CD4-positive, alpha-beta memory T cell (primary cell): ENCODE results near the gene CNTN5. TPM values are rescaled to one million over a fixed set of nuclear protein-coding genes. Genes with fewer than 3 reads are reported as not detected.
A peak's percentile ranks its signal among the peaks of the same experiment; 100 is the strongest.

Source experiments
- CTCF ChIA-PET: fragments of 350-600 bp; sonication (Branson Sonifier 250); formaldehyde crosslinking; loops from one replicate; lab custom pipeline; 2021; ENCODE audit warnings: inconsistent platforms; ENCODE audit not compliant: partially characterized antibody; lab: Charles Lee
- POLR2A ChIA-PET: fragments of 350-600 bp; sonication (Branson Sonifier 250); formaldehyde crosslinking; loops from one replicate; lab custom pipeline; 2021; ENCODE audit not compliant: partially characterized antibody; lab: Charles Lee
- DNase-seq, 5 donors: peaks; one replicate each; pipeline versions ENCODE4 v3.0.0 to v3.0.0-alpha.2; 2020 to 2022; ENCODE audit warnings: mixed read lengths in 1 of 5
- H3K27ac ChIP-seq: one replicate; pipeline ENCODE4 v1.7.0; 2013; ENCODE audit warnings: low read depth, low read length
- H3K27me3 ChIP-seq: 2 replicates; pipeline ENCODE4 v1.7.0; 2013; ENCODE audit warnings: mild to moderate bottlenecking, low read length, moderate library complexity; ENCODE audit not compliant: insufficient read depth
- H3K36me3 ChIP-seq: 2 replicates; pipeline ENCODE4 v1.7.0; 2013; ENCODE audit warnings: mild to moderate bottlenecking, low read length, moderate library complexity; ENCODE audit not compliant: insufficient read depth
- H3K4me1 ChIP-seq: 2 replicates; pipeline ENCODE4 v1.7.0; 2013; ENCODE audit warnings: mild to moderate bottlenecking, low read length, moderate library complexity; ENCODE audit not compliant: insufficient read depth
- H3K4me3 ChIP-seq, 2 donors: one replicate each; pipeline ENCODE4 v1.7.0; 2013; ENCODE audit warnings: low read length in 2 of 2, mild to moderate bottlenecking in 1 of 2
- H3K9me3 ChIP-seq, 2 donors: one replicate each; pipeline ENCODE4 v1.7.0; 2013; ENCODE audit warnings: low read length in 2 of 2, control low read depth in 1 of 2; ENCODE audit not compliant: control insufficient read depth in 1 of 2
- H3K27ac Mint-ChIP-seq, 7 donors: one replicate each; pipeline ENCODE4 v1.8.0; 2020 to 2021; ENCODE audit warnings: mixed read lengths in 7 of 7, mild to moderate bottlenecking in 6 of 7, inconsistent platforms in 3 of 7, moderate library complexity in 3 of 7
- H3K27me3 Mint-ChIP-seq, 2 donors: one replicate each; pipeline ENCODE4 v1.8.0; 2020 to 2021; ENCODE audit warnings: mixed read lengths in 2 of 2
- H3K36me3 Mint-ChIP-seq, 2 donors: one replicate each; pipeline ENCODE4 v1.8.0; 2020 to 2021; ENCODE audit warnings: mixed read lengths in 2 of 2, inconsistent platforms in 1 of 2, mild to moderate bottlenecking in 1 of 2
- H3K4me1 Mint-ChIP-seq, 4 donors: one replicate each; pipeline ENCODE4 v1.8.0; 2020 to 2021; ENCODE audit warnings: mixed read lengths in 4 of 4, mild to moderate bottlenecking in 1 of 4
- H3K4me3 Mint-ChIP-seq, 8 donors: one replicate each; pipeline ENCODE4 v1.8.0; 2020 to 2021; ENCODE audit warnings: mixed read lengths in 8 of 8, mild to moderate bottlenecking in 7 of 8, moderate library complexity in 6 of 8, inconsistent platforms in 3 of 8
- H3K9me3 Mint-ChIP-seq, 8 donors: one replicate each; pipeline ENCODE4 v1.8.0; 2020 to 2021; ENCODE audit warnings: mixed read lengths in 8 of 8, mild to moderate bottlenecking in 5 of 8, inconsistent platforms in 3 of 8, moderate library complexity in 1 of 8
- intact Hi-C: fragments of 100-400 bp; cut with micrococcal nuclease; formaldehyde crosslinking; loops from one replicate; pipeline ENCODE4 v1.15.1; 2023
- polyA plus RNA-seq, 2 donors: library from polyadenylated mRNA; unstranded; fragments of 300-500 nt; fragmentation: Illumina TruSeq; gene quantifications; one replicate each; pipeline ENCODE4 v1.2.3, GENCODE V29; 2021
- total RNA-seq, 2 experiments: library from RNA; stranded (reverse); gene quantifications; one replicate each; pipeline ENCODE4 v1.2.3, GENCODE V29; 2021

The CNTN5 gene
- total and polyA plus RNA-seq, 4 experiments from 2014 or later: not detected

DNA sequence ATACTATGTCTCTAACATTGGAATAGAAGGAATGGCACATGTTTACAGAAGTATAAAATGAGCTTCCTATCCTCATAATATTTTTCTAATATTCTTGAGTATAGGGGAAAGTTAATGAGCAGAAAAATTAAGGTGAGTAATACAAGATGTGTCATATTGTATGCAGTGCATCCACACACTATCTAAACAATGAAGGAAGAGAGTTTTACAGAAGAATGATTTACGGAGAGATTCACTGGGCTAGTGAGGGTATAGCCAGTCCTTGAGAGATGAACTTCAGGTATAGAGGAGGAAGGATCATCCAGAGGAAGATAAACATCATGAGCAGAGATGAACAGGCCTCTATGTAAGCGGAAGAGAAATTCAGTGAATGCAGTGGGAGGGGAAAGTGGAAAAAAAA is 569.0 kb downstream of the CNTN5 start:
- peaks cover 0 to 13% (median 2%) of the 10 kb centered on the region in 8 donors for H3K9me3 Mint-ChIP-seq

GRCh38 chr11:99592266-99592665 is 571.5 kb downstream of the CNTN5 start:
- no peaks in the 10 kb centered on the region for H3K27me3 Mint-ChIP-seq
- Histone ChIP-seq H3K4me3 (no peak overlapping the region), H3K4me1 (no peaks in the 10 kb centered on the region), H3K9me3 (no peaks in the 10 kb centered on the region), H3K36me3 (no peaks in the 10 kb centered on the region), H3K27ac (no peak overlapping the region), H3K27me3 (no peaks in the 10 kb centered on the region)
- no peak overlapping the region for H3K27ac Mint-ChIP-seq
- no peaks in the 10 kb centered on the region for H3K4me1 Mint-ChIP-seq
- intact Hi-C loops: no loop called here
- POLR2A ChIA-PET: no interaction called here
- H3K4me3 Mint-ChIP-seq: no peak overlapping the region
- peaks cover 0 to 11% (median 2%) of the 10 kb centered on the region in 8 donors for H3K9me3 Mint-ChIP-seq
- CTCF ChIA-PET: no interaction called here
- no peak for DNase-seq
- no peaks in the 10 kb centered on the region for H3K36me3 Mint-ChIP-seq

More for the DNA sequence above, 569.0 kb downstream of the CNTN5 start:
- intact Hi-C loops: no loop called here
- no peak for DNase-seq
- Mint-ChIP-seq H3K4me3 (peak overlapping the region in 1 of 8 donors; percentile 18), H3K4me1 (no peaks in the 10 kb centered on the region), H3K27me3 (no peaks in the 10 kb centered on the region), H3K36me3 (no peaks in the 10 kb centered on the region), H3K27ac (no peak overlapping the region)
- ChIA-PET POLR2A (no interaction called here), CTCF (no interaction called here)
- Histone ChIP-seq H3K4me3 (no peak overlapping the region), H3K27ac (no peak overlapping the region), H3K4me1 (no peaks in the 10 kb centered on the region), H3K9me3 (no peaks in the 10 kb centered on the region), H3K27me3 (no peaks in the 10 kb centered on the region), H3K36me3 (no peaks in the 10 kb centered on the region)

DNA sequence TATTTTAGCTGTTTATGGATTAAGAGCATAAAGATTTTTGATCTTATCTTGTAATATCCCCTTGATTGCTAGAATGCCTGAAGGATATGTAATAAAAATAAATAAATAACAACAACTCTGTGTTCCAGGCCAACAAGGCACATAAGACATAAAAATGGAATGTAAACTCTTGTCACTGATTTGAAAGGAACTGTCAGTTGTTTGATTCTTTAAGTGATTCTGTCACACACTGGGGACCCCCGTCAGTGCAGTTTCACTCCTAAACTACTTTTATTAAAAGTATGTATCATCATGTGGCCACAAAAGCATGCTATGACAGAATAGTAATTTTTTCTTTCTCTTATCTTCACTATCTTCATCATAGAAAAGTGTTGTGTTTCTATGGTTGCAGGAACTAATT is 572.4 kb downstream of the CNTN5 start:
- no peak overlapping the region for H3K4me3 Mint-ChIP-seq
- Histone ChIP-seq H3K9me3 (no peaks in the 10 kb centered on the region), H3K27me3 (no peaks in the 10 kb centered on the region), H3K27ac (no peak overlapping the region), H3K36me3 (no peaks in the 10 kb centered on the region), H3K4me1 (no peaks in the 10 kb centered on the region), H3K4me3 (no peak overlapping the region)
- no peaks in the 10 kb centered on the region for H3K4me1 Mint-ChIP-seq
- CTCF ChIA-PET: no interaction called here
- intact Hi-C loops: no loop called here
- no peaks in the 10 kb centered on the region for H3K36me3 Mint-ChIP-seq
- H3K27me3 Mint-ChIP-seq: no peaks in the 10 kb centered on the region
- no peak for DNase-seq
- peaks cover 0 to 11% (median 2%) of the 10 kb centered on the region in 8 donors for H3K9me3 Mint-ChIP-seq
- POLR2A ChIA-PET: no interaction called here
- no peak overlapping the region for H3K27ac Mint-ChIP-seq

- Mint-ChIP-seq H3K27me3 (no peaks in the 10 kb centered on the region), H3K9me3 (peaks cover 3 to 16% (median 7%) of the 10 kb centered on the region in 8 donors), H3K27ac (no peak overlapping the region), H3K4me1 (no peaks in the 10 kb centered on the region), H3K36me3 (no peaks in the 10 kb centered on the region), H3K4me3 (no peak overlapping the region)
- CTCF ChIA-PET: no interaction called here
- Histone ChIP-seq H3K4me1 (no peaks in the 10 kb centered on the region), H3K9me3 (no peaks in the 10 kb centered on the region), H3K27ac (no peak overlapping the region), H3K36me3 (no peaks in the 10 kb centered on the region), H3K4me3 (no peak overlapping the region), H3K27me3 (no peaks in the 10 kb centered on the region)
- POLR2A ChIA-PET: no interaction called here
- intact Hi-C loops: no loop called here
- DNase-seq: no peak
Measured at GRCh38 chr11:99601179-99601578, 580.4 kb downstream of the CNTN5 start.

DNA sequence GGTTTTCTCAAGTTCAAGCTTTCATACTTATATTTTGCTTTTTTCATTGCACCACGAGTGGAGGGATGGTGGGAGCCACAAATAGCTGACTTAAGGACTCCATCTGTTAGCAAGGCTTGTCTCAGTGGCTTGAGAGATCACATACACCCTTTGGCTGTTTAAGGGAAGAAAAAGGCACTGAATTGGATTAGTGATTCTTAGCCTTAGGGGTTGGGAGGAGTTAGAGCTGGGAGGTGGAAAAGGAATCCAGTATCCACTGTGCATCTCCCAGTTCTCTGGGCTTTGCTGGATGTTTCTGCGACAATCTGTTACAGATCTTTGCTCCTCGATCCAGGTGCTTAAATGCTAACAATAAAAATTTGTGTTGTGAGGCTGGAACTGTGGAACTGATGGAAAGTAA is 593.6 kb downstream of the CNTN5 start:
- no peaks in the 10 kb centered on the region for H3K36me3 Mint-ChIP-seq
- Histone ChIP-seq H3K9me3 (peaks cover 0 to 3% of the 10 kb centered on the region in 2 donors), H3K27ac (no peak overlapping the region), H3K27me3 (no peaks in the 10 kb centered on the region), H3K4me3 (no peak overlapping the region), H3K36me3 (no peaks in the 10 kb centered on the region), H3K4me1 (no peaks in the 10 kb centered on the region)
- H3K27ac Mint-ChIP-seq: no peak overlapping the region
- H3K27me3 Mint-ChIP-seq: no peaks in the 10 kb centered on the region
- H3K4me3 Mint-ChIP-seq: no peak overlapping the region
- ChIA-PET POLR2A (no interaction called here), CTCF (no interaction called here)
- intact Hi-C loops: no loop called here
- no peak for DNase-seq
- peaks cover 0 to 19% (median 5%) of the 10 kb centered on the region in 8 donors for H3K9me3 Mint-ChIP-seq
- no peaks in the 10 kb centered on the region for H3K4me1 Mint-ChIP-seq

DNA sequence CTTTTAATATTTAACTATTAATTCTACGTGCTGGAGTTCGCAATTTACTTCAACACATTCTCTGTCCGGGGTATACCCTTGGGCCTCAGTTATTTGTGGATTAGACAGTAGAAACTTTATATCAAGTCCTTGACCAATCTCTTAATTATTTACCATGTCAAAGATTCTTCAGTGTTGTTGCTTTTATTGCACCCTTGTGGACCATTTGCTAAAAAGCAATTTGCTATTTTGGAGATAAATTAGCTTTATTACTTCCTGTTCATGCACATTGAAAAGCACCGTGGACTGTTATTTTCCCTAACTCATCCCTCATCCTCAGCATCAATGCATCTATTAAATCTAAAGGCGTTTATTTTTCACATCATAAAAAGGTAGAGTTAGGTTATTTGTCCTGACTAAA is 609.9 kb downstream of the CNTN5 start:
- Mint-ChIP-seq H3K27ac (no peak overlapping the region), H3K4me1 (no peaks in the 10 kb centered on the region), H3K9me3 (peaks cover 0 to 14% (median 9%) of the 10 kb centered on the region in 8 donors), H3K4me3 (no peak overlapping the region), H3K27me3 (no peaks in the 10 kb centered on the region), H3K36me3 (no peaks in the 10 kb centered on the region)
- no peaks in the 10 kb centered on the region for H3K4me1 ChIP-seq
- no peaks in the 10 kb centered on the region for H3K27me3 ChIP-seq
- peaks cover 0 to 4% of the 10 kb centered on the region in 2 donors for H3K9me3 ChIP-seq
- H3K27ac ChIP-seq: no peak overlapping the region
- H3K4me3 ChIP-seq: no peak overlapping the region
- ChIA-PET POLR2A (no interaction called here), CTCF (no interaction called here)
- intact Hi-C loops: no loop called here
- DNase-seq: no peak
- H3K36me3 ChIP-seq: no peaks in the 10 kb centered on the region

GRCh38 chr11:99631618-99632017 is 610.9 kb downstream of the CNTN5 start:
- no peak for DNase-seq
- H3K27me3 ChIP-seq: no peaks in the 10 kb centered on the region
- Mint-ChIP-seq H3K27me3 (no peaks in the 10 kb centered on the region), H3K36me3 (no peaks in the 10 kb centered on the region), H3K4me1 (no peaks in the 10 kb centered on the region), H3K9me3 (peaks cover 0 to 13% (median 5%) of the 10 kb centered on the region in 8 donors), H3K4me3 (no peak overlapping the region), H3K27ac (no peak overlapping the region)
- ChIA-PET CTCF (no interaction called here), POLR2A (no interaction called here)
- peaks cover 0 to 4% of the 10 kb centered on the region in 2 donors for H3K9me3 ChIP-seq
- no peak overlapping the region for H3K27ac ChIP-seq
- intact Hi-C loops: no loop called here
- H3K4me1 ChIP-seq: no peaks in the 10 kb centered on the region
- no peaks in the 10 kb centered on the region for H3K36me3 ChIP-seq
- H3K4me3 ChIP-seq: no peak overlapping the region

DNA sequence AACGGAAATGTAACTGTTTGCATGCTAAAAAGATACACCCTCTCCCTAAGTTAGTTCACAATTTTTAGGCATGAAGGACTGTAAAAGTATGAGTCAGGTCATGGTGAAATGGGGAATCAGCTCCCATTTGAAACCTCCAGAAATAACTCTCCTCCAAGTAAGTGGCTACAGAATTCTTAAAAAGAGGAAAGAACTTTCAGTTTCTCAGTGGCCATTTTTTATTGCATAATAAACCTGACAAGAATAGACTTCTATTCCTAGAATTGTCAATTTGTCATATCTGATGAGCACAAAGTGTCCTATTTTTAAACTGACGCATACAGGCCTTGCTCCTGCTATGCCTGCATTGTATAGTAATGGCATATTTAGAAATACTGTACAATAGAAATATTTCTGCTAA is 612.2 kb downstream of the CNTN5 start:
- Mint-ChIP-seq H3K36me3 (no peaks in the 10 kb centered on the region), H3K27ac (no peak overlapping the region), H3K9me3 (peaks cover 0 to 16% (median 4%) of the 10 kb centered on the region in 8 donors), H3K4me1 (no peaks in the 10 kb centered on the region), H3K27me3 (no peaks in the 10 kb centered on the region), H3K4me3 (no peak overlapping the region)
- Histone ChIP-seq H3K4me1 (no peaks in the 10 kb centered on the region), H3K4me3 (no peak overlapping the region), H3K9me3 (peaks cover 0 to 4% of the 10 kb centered on the region in 2 donors), H3K27ac (no peak overlapping the region), H3K27me3 (no peaks in the 10 kb centered on the region), H3K36me3 (no peaks in the 10 kb centered on the region)
- no peak for DNase-seq
- intact Hi-C loops: no loop called here
- POLR2A ChIA-PET: no interaction called here
- CTCF ChIA-PET: no interaction called here
